HG02870 (cell line): ENCODE results near the gene CEL.

Source experiments
- ATAC-seq: cut with Tn5 transposase; IDR thresholded peaks from one replicate; pipeline ENCODE4 v1.9.1; 2021; ENCODE audit warnings: mild to moderate bottlenecking, moderate library complexity; ENCODE audit not compliant: unreplicated experiment

CEL gene

DNA sequence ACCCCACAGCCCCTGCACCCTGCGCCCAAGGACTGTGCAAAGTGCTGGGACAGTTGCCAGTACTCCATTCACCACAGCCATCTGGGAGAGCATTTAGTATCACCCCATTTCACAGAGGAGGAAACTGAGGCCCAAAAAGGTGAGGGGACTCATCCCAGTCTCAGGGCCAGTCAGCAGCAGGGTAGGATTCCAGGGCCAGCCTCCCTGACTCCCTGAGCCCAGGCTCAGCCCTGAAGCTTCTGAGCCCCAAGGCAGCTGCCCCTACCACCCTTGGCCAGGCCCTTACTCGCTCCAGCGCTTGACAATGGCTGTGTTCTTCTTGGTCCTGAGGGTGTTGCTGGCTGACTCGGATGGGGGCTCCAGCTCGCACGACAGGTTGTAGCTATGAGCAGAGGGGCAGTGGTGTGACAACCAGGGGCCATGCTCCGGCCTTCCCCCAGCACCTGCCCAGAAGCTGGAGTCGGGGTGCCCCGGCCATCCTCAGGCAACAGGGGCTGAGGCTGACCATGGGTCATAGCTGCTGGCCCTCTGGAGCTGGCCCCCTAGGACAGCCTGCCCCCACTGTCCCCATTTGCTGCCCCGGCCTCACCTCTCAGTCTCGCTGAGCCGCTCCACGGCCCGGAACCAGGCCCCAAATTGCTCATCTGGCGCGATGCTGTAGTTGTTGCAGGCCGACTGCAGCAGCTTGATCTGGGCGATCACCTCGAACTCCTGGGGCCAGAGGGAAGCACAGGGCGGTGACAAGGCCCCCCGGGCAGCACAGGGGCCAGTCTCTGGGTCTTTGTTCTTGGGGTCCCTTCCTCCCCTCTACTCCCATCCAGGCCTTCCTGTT lies 40.6 kb downstream of the CEL start:
- ATAC-seq = no peak

DNA sequence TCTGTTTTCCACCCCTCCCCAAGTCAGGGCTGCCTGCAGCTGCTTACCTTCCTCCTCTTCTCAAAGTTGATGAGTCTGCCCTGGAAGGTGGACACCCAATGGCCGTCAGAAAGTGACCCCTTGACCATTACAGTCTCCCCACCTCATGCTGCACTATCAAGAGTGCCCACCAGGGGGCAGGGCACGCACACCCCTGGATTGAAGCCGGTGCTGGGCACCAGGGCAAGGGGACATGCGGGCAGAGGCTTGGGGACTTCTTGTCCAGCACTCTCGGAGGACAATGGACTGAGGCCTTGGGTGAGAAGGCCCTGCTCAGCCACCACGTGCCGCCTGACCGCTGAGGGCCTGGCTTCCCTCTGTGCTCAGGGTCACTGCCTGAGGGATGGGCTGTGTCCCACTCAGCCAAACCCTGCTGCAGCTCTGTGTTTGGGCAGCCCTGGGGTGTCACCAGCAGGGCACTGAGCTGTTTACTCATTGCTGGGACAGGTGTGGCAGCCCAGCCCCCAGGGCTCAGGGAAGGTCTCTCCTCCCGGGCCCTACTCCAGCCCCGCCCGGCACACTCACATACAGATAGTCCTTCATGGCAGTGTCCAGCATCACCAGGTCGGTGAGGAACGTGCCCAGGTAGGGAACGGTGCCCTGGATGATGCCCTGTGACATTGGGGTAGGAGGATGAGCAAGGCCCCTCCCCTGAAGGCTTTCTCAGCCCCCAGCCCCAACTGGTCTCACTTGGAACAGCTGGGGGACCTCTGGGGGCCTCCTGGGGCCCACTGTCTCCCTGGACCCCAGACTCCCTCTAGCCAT lies 41.6 kb downstream of the CEL start:
- ATAC-seq = no peak

DNA sequence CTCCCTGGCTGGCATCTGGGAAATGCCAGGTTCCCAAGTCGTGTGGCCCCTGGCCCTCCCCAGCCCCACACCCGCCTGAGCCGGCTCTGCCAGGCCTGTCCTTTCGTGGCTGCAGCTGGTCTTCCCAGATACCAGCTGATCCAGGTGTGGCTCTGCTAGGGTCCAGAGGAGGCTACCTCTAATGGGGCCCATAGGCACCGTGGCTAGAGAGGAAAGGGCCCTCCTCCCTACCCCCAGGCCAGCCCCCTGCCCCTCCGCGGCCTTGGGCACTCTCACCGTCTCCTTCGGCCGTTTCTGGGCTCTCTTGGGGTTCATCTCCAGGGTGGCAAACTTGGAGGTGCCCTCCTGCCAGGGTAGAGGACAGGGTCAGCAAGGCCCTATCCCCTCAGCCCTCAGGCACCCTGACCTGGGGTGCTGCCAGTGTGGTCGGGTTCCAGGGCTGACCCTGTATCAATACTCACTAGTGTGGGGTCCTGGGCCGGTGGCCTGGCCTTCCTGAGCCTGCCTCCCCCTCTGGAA lies 42.3 kb downstream of the CEL start:
- no peak for ATAC-seq

DNA sequence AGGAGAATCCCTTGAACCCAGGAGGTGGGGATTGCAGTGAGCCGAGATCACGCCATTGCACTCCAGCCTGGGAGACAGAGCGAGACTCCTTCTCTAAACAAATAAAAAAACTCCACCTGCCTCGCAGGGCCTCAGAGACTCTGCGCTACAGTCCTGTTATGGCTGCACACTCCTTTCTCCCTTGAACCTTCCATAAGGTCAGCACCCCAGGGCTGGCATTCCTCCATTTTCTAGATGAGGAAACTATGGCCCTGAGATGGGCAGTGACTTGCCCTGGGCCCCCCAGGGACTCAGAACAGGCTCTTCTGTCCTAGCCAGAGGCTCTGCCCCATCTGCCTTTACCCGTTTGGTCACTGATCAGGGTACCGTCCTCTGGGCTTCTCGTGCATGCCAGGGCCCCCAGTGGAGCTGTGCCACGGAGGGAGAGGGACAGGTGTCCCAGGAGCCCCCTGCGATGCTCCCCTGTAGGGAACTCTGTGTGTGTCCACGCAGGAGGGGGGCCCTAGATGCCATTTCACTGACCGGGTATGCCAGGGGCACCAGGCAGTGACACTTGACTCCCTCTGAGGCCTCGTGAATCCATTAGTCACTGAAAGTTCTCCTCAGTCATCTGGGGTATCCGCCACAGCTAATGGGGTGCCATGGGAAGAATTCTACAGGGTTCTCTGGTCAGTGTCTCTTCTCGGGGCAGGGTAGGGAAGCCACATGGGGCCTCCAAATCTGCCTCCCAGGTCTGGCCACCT lies 43.1 kb downstream of the CEL start:
- no peak for ATAC-seq

DNA sequence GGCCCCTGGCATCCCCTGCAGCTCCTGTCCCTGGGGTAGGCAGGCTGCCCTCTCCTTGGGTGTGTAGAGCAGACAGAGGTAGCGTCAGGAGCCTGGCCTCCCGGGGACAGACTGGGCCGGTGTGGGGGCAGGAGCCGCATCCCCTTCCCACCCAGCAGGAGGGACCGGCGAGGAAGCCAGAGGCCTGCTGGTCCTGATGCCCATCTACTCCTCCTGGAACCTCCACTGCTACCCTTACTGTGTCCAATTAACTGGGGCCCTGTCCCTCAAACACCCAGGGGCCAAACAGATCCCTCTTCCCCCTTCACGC lies 43.6 kb downstream of the CEL start:
- no peak for ATAC-seq

DNA sequence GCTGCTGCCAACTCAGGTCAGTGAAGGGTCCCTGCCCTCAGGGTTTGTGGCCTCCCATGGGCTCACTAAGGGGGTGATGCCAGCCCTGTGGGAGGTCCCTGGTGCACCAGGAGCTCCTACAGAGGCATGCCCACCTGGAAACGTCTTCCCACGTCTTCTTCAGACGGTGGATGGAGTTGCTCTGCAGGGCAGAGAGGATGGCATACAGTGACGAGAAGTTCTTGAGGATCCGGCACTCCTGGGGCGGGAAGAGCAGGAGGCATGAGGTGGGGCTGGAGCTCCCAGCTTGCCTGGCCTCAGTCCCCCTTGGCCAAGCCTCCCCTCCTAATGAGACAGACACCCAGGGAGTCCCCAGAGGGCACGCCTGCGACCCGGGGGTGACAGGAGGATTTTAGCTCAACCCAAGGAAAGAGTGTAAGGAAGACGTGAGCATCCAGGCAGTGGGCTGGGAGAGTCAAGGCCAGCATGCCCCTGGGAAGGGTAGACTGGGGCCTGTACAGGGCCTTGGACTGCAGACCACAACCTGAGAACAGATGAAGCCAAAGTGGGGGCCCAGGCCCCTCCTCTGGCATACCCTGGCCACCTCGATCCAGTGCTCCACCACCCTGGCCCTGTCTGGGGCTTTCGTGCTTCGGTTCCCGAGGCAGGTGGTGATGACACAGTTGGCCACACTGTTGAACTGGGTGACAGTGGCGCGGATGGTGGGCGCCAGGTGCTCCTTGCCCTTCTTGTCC lies 44.9 kb downstream of the CEL start:
- ATAC-seq = no peak

DNA sequence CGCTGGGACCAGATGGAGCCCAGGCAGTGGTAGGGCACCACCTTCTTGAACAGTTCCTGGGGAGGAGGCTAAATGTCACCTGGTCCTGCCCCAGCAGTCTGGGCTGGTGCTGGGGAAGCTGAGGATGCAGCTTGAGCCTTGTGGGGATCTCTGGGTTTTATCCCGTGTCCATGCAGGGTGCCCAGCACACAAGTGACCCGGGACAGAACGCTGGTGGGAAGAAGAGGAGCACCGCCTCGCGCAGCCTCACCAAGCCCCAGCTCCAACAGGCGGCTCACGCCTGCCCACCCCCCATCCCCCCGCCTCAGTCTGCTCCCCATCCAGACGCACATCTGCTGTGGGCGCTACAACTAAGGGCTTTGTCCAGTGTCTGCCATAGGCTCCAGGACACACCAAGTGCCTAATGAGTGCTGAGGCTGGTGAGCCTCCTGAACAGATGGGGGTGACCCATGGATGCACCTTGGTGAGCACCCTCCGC lies 45.5 kb downstream of the CEL start:
- no peak for ATAC-seq

DNA sequence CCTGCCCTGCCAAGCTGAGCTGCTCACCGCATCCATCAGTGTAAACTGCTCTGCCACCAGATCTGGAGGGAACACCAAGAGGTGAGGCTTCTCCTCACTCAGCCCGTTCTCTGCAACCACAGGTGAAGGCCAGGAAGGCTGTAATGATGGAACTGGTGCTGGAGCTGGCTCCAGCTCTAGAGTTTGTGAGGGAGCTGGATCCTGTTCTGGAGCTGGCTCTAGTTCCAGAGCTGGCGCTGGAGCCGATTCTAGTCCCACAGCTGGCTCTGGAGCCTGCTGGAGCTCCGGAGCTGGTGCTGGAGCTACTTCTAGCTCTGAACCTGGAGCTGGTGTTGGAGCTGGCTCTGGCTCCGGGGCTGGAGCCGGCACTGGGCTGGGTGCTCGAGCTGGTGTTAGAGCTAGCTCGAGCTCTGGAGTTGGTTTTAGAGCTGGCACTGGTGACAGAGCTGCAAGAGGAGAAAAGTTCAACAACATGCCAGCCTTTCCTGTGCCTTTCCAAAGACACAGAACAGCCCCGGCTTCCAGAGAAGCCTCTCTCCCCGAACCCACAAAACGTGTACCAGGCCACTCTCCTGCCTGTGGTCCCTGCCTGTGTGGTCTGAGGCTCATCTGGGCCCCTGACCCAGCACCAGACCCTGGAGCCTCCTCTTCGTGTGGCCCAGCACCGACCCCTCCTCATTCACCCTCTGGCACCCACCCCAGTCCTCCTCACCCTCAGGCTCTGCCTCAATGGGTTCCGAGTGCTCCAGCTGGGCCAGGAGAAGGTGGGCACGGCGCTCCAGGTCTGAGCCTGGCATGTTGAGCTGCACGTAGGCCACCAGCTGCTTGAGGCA lies 46.4 kb downstream of the CEL start:
- no peak for ATAC-seq

DNA sequence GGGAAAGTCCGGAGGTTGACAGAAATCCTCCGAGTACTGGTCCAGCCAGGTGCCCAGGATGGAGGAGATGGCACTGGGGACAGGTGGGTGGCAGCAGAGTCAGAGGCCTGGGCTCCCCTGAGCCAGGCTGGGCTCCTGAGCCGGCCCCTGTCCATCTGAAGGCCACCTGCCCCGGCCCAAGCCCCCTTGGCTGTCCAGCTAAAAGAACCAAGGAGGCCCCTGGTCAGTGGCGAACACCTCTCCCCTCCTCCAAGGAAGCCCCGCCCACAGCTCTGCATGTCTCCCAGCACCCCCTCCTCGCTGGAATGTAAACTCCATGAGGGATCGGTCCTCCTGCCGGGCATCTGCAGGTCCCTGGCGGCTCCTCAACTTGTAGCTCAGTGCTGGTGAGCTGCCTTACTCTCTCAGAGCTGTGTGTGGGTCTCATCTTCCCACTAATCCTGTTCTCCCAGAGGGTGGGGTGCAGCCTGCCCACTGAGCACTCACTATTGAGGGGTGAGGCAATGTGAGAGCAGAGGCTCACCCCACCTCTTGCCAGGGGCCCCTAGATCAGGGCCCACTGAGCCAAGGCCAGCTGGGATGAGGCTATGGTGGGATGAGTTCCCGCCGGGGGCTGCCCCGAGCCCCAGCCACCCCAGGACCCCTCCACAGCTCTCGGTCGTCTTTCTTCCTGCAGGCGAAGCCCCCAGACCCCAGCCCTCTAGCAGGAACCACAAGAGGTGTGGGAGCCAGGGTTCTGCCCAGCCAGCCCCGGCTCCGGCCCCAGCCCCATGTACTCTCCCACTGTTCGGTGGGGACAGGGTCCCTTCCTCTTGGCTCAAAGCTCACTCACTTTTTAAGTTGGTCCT lies 47.2 kb downstream of the CEL start:
- ATAC-seq = no peak

DNA sequence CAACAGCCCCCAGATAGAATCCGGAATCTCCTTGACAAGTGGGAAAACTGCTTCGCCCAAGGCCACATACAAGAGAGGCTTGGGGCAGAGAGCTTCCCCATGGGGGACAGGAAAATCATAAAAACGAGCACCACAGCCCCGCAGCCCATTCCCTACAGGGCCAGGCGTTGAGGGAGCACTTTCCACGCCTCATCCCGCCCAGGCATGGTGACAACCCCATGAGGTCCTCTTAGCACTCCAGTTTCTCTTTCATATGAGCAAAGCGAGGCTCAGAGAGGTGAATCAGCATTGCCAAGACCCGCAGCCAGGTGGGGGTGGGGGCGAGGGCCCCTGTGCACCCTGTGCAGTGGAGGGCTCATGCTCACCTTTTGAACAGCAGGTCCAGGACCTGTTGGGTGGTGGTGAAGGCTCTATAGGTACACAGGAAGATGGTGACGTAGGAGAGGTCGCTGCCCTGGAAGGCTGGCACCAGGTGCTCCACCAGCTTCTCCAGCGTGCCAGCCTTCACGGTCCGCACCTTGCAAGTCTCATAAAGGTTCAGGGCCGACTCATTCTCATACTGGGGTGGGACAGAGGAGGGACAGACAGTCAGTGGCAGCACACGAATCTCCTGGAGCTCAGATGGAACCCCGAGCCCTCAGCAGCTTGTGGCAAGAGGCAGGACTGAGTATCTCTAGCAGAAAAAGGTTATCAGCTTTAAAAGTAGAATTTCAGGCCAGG lies 48.3 kb downstream of the CEL start:
- ATAC-seq = no peak

DNA sequence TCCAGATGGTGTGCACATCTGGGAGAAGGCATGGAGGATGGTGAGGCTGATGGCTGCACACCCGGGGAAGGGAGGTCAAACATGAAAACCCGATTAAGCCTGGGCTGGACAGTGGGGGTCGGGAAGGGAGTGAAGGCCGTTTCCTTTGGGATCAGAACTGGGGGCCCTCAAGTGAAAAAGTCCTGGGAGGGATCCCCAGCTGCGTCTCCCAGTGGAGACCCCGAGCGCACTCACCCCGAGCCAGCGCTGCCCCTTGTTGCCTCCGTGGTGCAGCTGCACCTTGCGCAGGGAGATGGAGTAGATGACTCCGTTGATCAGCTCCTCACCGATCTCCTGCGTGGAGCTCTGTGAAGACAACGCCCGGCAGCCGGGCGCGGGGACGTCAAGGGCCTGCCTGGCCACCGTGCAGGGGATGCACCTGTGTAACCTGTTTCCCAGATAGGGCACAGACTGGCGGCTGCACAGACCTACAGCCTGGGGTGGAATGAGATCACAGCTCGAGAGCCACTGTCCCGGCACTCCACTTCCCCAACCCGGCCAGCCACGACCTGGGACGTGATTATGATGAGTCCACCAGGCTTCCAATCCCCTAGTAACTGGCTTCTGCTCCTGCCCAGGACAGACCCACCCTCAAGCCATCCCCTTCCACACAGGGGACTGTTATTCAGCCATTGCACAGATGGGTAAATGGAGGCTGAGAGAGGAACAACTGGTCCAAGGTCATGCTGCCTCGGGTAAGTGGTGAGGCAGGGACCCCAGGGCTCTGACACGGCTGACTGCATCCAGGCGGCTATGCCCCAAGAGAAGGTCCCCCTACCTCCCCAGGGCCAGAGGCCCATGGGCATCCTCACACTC lies 50.3 kb downstream of the CEL start:
- no peak for ATAC-seq

DNA sequence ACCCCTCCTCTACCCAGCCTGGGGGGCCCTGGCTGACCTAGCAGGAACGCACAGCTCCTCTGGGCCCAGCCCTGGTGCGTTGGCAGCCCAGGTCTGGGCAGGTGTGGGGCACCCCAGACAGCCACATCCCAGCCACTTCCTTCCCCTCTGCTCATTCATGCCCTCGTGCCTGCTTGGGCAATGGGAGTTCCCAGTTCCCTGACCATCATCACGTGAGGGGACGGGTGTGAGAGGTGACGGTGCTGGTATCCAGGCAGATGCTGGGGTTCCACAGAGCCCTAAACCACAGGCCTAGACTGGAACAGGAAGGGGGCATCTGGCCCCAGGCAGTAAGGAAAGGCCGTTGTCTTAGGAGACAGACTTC lies 50.9 kb downstream of the CEL start:
- ATAC-seq = no peak

DNA sequence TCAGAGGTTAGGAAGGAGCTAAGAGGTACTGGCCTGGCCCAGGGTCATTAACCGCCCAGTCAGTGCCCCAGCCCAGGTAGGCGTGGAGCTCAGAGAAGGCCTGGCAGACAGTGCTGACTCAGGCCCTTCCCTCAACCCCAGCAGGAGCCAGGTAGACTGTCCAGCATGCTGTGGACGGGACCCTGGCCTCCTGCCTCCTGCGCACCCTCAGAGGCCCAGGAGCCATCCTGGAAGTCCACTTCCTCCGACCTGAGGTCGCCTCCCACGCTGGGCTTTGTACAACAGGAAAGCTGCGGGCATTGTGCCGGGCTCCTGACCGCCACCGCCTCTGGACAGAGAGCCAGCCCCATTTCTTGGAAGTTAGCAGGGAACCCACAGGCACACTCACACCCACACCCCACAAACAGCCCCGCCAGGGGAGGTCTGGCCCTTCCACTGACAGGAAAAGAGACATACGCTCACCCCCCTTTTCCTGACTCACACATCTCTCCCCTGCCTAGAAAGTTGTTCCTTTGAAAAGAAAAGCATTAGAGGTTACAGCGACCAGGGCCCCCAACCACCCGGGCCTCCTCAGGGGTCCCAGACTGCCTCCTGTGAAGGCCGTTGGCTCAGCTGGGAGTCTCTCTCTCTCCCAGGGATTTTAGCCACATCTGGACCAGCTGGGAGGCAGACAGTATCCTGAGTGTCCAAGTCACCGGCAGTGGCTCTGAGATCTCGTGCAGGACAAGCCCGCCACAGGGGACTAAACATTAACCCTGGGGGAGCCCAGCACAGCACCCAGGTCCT lies 51.6 kb downstream of the CEL start:
- no peak for ATAC-seq

DNA sequence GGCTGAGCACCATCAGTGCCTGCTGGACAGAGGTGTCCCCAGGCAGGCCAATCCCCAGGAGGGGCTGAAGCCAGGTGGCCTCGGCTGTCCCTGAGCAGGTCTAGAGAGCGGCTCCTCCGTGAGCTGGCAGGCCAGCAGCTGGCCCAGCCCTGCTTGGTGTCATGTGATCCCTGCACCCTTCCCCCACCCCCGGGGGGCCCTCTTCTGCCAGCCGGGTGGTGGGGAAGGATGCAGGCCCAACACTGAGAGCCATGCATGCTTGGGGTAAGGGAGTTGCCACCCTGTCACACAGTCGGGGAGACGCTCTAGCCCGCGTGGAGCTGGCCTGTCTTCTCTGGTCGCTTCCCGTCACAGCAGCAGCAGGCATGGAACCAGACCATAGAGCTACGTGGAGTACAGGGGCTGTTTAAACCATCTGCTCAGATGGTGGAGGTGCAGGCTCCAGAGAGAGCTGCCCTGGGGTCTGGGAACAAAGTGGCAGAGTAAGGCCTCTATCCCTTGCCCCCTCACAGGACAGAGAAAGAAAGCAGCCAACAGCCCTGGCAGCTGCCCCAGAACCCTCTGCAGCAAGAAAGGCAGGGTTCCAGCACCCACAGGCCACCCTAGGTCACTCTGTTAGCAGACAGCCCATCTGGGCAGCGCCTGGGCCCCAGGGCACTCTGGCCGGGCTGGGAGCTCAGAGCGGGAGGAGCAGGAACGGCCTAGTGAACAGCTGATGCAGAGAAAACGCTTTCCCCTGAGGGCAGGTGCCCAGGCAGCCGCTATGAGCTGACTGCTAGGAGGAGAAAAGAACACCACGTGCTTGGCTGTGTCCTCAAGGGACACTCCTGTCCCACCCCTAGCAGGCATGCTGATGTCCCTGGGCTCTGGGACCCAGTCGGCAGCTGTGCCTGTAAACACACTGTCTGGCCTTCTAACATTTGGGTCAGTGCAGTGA lies 52.4 kb downstream of the CEL start:
- ATAC-seq = no peak

DNA sequence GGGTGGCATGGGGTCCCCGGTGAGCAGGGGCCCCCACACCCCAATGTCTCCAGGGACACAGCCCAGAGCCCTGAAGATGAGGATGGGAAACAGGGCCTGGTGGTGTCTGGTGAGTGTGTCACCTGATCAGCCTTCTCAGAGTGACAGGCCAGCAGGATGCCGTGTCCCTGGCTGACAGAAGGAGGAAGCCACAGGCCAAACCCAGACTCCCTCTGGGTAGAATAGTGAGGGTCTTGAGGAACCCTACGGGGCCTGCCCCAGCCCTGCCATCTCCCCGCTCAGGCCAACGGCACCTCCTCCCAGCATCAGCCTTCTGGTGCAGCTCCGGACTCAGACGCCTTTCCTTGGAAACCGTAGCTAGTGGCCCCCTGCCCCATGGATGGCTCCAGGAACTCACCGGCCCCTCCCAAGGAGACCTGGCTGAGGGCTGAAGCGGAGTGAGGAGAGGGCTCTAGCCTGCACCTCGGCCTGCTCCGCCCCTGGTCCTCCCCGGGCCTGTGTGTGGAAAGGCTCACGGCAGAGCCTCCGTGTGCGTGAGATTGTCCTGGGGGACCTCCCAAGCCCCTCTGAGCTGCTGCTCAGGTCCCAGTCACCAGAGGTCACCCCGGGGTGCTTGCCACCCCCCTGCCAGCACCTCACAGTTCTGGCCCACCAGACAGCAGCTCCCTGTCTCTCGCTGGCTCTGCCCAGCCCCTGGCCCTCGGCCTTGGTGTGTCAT lies 53.3 kb downstream of the CEL start:
- no peak for ATAC-seq
